ENCODE measurements around the gene MTG1.
"Not testable (repeated sequence)": the region's sequence is repeated elsewhere in the genome, so short reads cannot be mapped to it uniquely, and the experiment has no call there.

DNA sequence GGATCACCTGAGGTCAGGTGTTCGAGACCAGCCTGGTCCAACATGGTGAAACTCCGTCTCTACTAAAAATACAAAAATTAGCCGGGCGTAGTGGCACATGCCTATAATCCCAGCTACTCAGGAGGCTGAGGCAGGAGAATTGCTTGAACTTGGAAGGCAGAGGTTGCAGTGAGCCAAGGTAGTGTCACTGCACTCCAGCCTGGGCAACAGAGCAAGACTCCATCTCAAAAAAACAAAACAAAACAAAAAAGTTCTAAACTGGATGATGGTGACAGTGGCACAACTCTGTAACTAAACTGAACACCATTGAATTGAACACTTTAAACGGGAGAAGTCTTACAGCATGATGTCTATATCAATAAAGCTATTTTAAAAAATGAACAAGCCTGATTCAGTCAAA, 17.8 kb upstream of the MTG1 start:
- TF ChIP-seq POLR2A (IDR thresholded peaks at IDR 0.05; ENCODE audit: low read length); GATA1 (IDR thresholded peaks at IDR 0.05; ENCODE audit: low read depth, low read length): not testable (repeated sequence)

All from erythroblast (primary cell).